ENCODE results near the gene AFDN. TPM values are rescaled to one million over a fixed set of nuclear protein-coding genes. Genes with fewer than 3 reads are reported as not detected.

AFDN gene
- total RNA-seq, 1 donor from 2014 or later: 112 TPM

DNA sequence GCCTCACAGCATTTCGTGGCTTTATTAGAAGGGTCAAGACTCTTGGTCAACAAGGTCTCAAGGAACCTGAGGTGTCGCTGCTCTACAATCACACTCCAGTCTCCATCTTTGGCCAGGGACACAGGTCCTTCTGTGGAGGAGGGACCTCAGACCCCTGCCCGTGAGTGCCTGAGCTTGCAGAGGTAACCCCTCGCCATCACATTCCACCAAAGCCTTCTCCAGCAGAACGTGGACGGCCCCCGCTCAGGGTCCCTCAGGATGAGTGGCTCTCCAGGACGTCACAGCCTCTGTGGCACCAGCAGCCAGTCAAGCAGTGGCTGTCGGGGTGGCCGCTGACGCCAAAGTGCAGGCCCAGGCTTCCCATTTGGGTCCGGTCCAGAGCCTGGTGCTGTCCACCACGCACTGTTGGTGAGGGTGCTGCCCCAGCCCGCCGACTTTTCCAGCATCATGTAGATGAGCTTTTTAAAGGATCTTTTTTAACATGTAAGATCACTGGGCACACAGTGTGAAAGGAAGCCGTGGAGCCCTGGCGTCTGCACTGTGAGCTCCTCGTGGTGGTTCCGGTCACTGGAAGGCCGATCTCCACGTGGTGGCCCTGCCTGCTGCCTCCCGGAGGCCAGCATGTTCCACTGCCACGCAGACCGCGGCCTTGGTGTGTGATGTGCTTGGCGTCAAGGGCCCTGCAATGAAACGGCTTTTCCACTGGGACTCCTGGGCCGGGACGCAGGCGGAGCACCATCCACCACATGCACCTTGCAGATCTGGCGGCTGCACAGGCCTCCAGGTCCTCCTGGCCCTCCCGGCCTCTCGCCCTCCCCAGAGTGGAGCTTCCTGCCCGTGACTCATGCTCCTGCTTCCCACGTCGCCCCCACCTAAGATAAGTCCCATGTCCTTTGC is 162.5 kb downstream of the AFDN start:
- TF ChIP-seq CTCF (IDR thresholded peaks at IDR 0.05; ENCODE audit: insufficient read depth, low read length, poor library complexity, severe bottlenecking): no peak
- Histone ChIP-seq H3K27me3 (ENCODE audit: control insufficient read depth, insufficient read depth, low read length) (no peaks in the 10 kb centered on the region), H3K36me3 (ENCODE audit: control insufficient read depth, insufficient read depth, low read length) (no peaks in the 10 kb centered on the region), H3K4me3 (ENCODE audit: low read depth, low read length) (no peak overlapping the region)
- no peak for DNase-seq (ENCODE audit: low read depth)

- H3K36me3 ChIP-seq (ENCODE audit: control insufficient read depth, insufficient read depth, low read length): no peaks in the 10 kb centered on the region
- no peak for TF ChIP-seq CTCF (IDR thresholded peaks at IDR 0.05; ENCODE audit: insufficient read depth, low read length, poor library complexity, severe bottlenecking)
- H3K27me3 ChIP-seq (ENCODE audit: control insufficient read depth, insufficient read depth, low read length): no peaks in the 10 kb centered on the region
Observed at GRCh38 chr6:167990016-167990945, 163.6 kb downstream of the AFDN start.

GRCh38 chr6:167993169-167993568 is 166.5 kb downstream of the AFDN start:
- H3K27me3 ChIP-seq (ENCODE audit: control insufficient read depth, insufficient read depth, low read length): peaks cover 4% of the 10 kb centered on the region
- TF ChIP-seq CTCF (IDR thresholded peaks at IDR 0.05; ENCODE audit: insufficient read depth, low read length, poor library complexity, severe bottlenecking): no peak
- DNase-seq (ENCODE audit: low read depth): no peak
- no peaks in the 10 kb centered on the region for H3K36me3 ChIP-seq (ENCODE audit: control insufficient read depth, insufficient read depth, low read length)
- H3K4me3 ChIP-seq (ENCODE audit: low read depth, low read length): no peak overlapping the region

More at GRCh38 chr6:167990016-167990945, 163.6 kb downstream of the AFDN start:
- H3K4me3 ChIP-seq (ENCODE audit: low read depth, low read length): no peak overlapping the region
- no peak for DNase-seq (ENCODE audit: low read depth)

DNA sequence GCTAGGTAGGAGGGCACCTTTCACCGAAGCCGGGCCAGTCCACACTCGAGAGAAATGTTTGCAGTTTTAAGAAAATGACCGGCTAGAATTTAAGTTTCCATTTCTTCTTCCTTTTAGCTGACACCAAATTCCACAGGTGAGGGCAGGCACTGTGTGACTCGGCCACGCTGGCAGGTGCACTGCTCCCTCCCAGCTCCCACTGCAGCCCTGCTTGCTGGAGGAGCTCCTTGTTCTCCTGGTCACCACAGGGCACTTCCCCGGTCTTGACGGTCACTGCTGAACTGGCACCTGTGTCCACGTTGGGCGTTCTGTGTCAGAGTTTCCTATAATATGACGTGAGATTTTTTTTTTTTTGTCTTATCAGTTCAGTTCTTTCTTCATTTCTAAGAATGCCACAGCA is 167.1 kb downstream of the AFDN start:
- Histone ChIP-seq H3K4me3 (ENCODE audit: low read depth, low read length) (no peak overlapping the region), H3K27me3 (ENCODE audit: control insufficient read depth, insufficient read depth, low read length) (peaks cover 4% of the 10 kb centered on the region), H3K36me3 (ENCODE audit: control insufficient read depth, insufficient read depth, low read length) (no peaks in the 10 kb centered on the region)
- no peak for DNase-seq (ENCODE audit: low read depth)
- no peak for TF ChIP-seq CTCF (IDR thresholded peaks at IDR 0.05; ENCODE audit: insufficient read depth, low read length, poor library complexity, severe bottlenecking)

DNA sequence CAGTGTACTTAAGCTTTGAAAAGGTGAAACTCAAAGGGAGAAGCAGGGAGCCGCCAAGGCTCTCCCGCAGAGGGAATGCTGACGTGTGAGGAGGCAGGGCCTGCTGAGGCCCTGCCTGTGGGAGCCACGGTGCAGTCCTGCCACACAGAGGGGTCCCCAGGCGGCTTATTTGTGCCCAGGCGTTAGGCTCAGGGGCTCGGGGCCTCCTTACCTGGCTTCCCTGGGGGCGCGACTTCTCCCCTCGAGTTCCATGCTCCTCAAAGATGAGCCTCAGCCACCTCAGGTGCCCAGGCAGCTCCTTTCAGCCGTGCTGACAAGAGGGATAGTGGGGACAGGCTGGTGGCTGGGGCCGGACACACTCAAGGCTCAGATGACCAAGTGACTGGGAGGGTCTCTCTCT is 168.6 kb downstream of the AFDN start:
- DNase-seq (ENCODE audit: low read depth): no peak
- TF ChIP-seq CTCF (IDR thresholded peaks at IDR 0.05; ENCODE audit: insufficient read depth, low read length, poor library complexity, severe bottlenecking): no peak
- Histone ChIP-seq H3K36me3 (ENCODE audit: control insufficient read depth, insufficient read depth, low read length) (no peaks in the 10 kb centered on the region), H3K27me3 (ENCODE audit: control insufficient read depth, insufficient read depth, low read length) (peaks cover 9% of the 10 kb centered on the region), H3K4me3 (ENCODE audit: low read depth, low read length) (no peak overlapping the region)
